Activated naive CD8-positive, alpha-beta T cell treated with anti-CD3 and anti-CD28 coated beads for 36 hours (primary cell): ENCODE data around the gene CCDC85C. TPM values are rescaled to one million over a fixed set of nuclear protein-coding genes. Genes with fewer than 3 reads are reported as not detected.

ENCODE experiments used
- DNase-seq: peaks from one replicate; pipeline ENCODE4 v3.0.0; 2021
- H3K27ac Mint-ChIP-seq: one replicate; pipeline ENCODE4 v1.8.0; 2022; ENCODE audit warnings: mild to moderate bottlenecking, moderate library complexity, mixed read lengths
- H3K27me3 Mint-ChIP-seq: one replicate; pipeline ENCODE4 v1.8.0; 2022; ENCODE audit warnings: mild to moderate bottlenecking, mixed read lengths
- H3K36me3 Mint-ChIP-seq: one replicate; pipeline ENCODE4 v1.8.0; 2021; ENCODE audit warnings: mild to moderate bottlenecking, mixed read lengths
- H3K4me1 Mint-ChIP-seq: one replicate; pipeline ENCODE4 v1.8.0; 2021; ENCODE audit warnings: mixed read lengths
- H3K4me3 Mint-ChIP-seq: one replicate; pipeline ENCODE4 v1.8.0; 2022; ENCODE audit warnings: mild to moderate bottlenecking, moderate library complexity, mixed read lengths
- H3K9me3 Mint-ChIP-seq: one replicate; pipeline ENCODE4 v1.8.0; 2022; ENCODE audit warnings: mixed read lengths
- total RNA-seq, 2 experiments: library from RNA; stranded (reverse); gene quantifications; one replicate each; pipeline ENCODE4 v1.2.3, GENCODE V29; 2021

CCDC85C gene
- total RNA-seq, 2 experiments from 2014 or later = 6.3 to 8.9 TPM

GRCh38 chr14:99554184-99554583, 49.8 kb downstream of the CCDC85C start:
- H3K4me3 Mint-ChIP-seq = no peak overlapping the region
- peaks cover 3% of the 10 kb centered on the region for H3K4me1 Mint-ChIP-seq
- no peaks in the 10 kb centered on the region for H3K36me3 Mint-ChIP-seq
- DNase-seq = no peak
- no peaks in the 10 kb centered on the region for H3K27me3 Mint-ChIP-seq
- no peaks in the 10 kb centered on the region for H3K9me3 Mint-ChIP-seq
- no peak overlapping the region for H3K27ac Mint-ChIP-seq

GRCh38 chr14:99552572-99553216, 51.3 kb downstream of the CCDC85C start:
- Mint-ChIP-seq H3K4me1 (peaks cover 3% of the 10 kb centered on the region), H3K27ac (no peak overlapping the region), H3K4me3 (no peak overlapping the region), H3K27me3 (no peaks in the 10 kb centered on the region), H3K9me3 (no peaks in the 10 kb centered on the region), H3K36me3 (no peaks in the 10 kb centered on the region)
- no peak for DNase-seq

GRCh38 chr14:99552021-99552553, 51.9 kb downstream of the CCDC85C start:
- no peak overlapping the region for H3K4me3 Mint-ChIP-seq
- H3K27me3 Mint-ChIP-seq = no peaks in the 10 kb centered on the region
- DNase-seq = no peak
- no peaks in the 10 kb centered on the region for H3K9me3 Mint-ChIP-seq
- no peak overlapping the region for H3K27ac Mint-ChIP-seq
- H3K4me1 Mint-ChIP-seq = peaks cover 3% of the 10 kb centered on the region
- H3K36me3 Mint-ChIP-seq = no peaks in the 10 kb centered on the region

- Mint-ChIP-seq H3K27ac (no peak overlapping the region), H3K4me3 (no peak overlapping the region), H3K9me3 (no peaks in the 10 kb centered on the region), H3K36me3 (no peaks in the 10 kb centered on the region), H3K27me3 (no peaks in the 10 kb centered on the region), H3K4me1 (peaks cover 2% of the 10 kb centered on the region)
- DNase-seq = no peak
Measured at GRCh38 chr14:99551034-99551922, 52.7 kb downstream of the CCDC85C start.

- Mint-ChIP-seq H3K27ac (no peak overlapping the region), H3K27me3 (no peaks in the 10 kb centered on the region), H3K36me3 (no peaks in the 10 kb centered on the region), H3K4me3 (no peak overlapping the region), H3K9me3 (no peaks in the 10 kb centered on the region), H3K4me1 (peaks cover 2% of the 10 kb centered on the region)
- DNase-seq = no peak
Measured at GRCh38 chr14:99550387-99550992, 53.5 kb downstream of the CCDC85C start.

GRCh38 chr14:99549684-99550083, 54.3 kb downstream of the CCDC85C start:
- Mint-ChIP-seq H3K27me3 (no peaks in the 10 kb centered on the region), H3K36me3 (no peaks in the 10 kb centered on the region), H3K4me3 (no peak overlapping the region), H3K4me1 (peaks cover under 1% of the 10 kb centered on the region), H3K9me3 (no peaks in the 10 kb centered on the region), H3K27ac (no peak overlapping the region)
- no peak for DNase-seq

- Mint-ChIP-seq H3K27me3 (no peaks in the 10 kb centered on the region), H3K27ac (no peak overlapping the region), H3K36me3 (no peaks in the 10 kb centered on the region), H3K9me3 (no peaks in the 10 kb centered on the region), H3K4me1 (peaks cover 2% of the 10 kb centered on the region), H3K4me3 (no peak overlapping the region)
- DNase-seq = no peak
Measured at GRCh38 chr14:99548871-99549515, 55.0 kb downstream of the CCDC85C start.

- no peak for DNase-seq
- no peak overlapping the region for H3K27ac Mint-ChIP-seq
- no peaks in the 10 kb centered on the region for H3K36me3 Mint-ChIP-seq
- H3K4me1 Mint-ChIP-seq = peaks cover 2% of the 10 kb centered on the region
- no peaks in the 10 kb centered on the region for H3K9me3 Mint-ChIP-seq
- no peak overlapping the region for H3K4me3 Mint-ChIP-seq
- no peaks in the 10 kb centered on the region for H3K27me3 Mint-ChIP-seq
Measured at GRCh38 chr14:99548255-99548654, 55.8 kb downstream of the CCDC85C start.

GRCh38 chr14:99546234-99546879, 57.6 kb downstream of the CCDC85C start:
- no peak overlapping the region for H3K27ac Mint-ChIP-seq
- no peaks in the 10 kb centered on the region for H3K27me3 Mint-ChIP-seq
- DNase-seq = no peak
- H3K4me3 Mint-ChIP-seq = no peak overlapping the region
- no peaks in the 10 kb centered on the region for H3K9me3 Mint-ChIP-seq
- H3K36me3 Mint-ChIP-seq = no peaks in the 10 kb centered on the region
- peaks cover 4% of the 10 kb centered on the region for H3K4me1 Mint-ChIP-seq

- H3K27ac Mint-ChIP-seq = no peak overlapping the region
- no peaks in the 10 kb centered on the region for H3K27me3 Mint-ChIP-seq
- no peaks in the 10 kb centered on the region for H3K36me3 Mint-ChIP-seq
- DNase-seq = no peak
- H3K4me3 Mint-ChIP-seq = no peak overlapping the region
- no peaks in the 10 kb centered on the region for H3K9me3 Mint-ChIP-seq
- H3K4me1 Mint-ChIP-seq = peaks cover 8% of the 10 kb centered on the region
Measured at GRCh38 chr14:99545586-99545985, 58.4 kb downstream of the CCDC85C start.

- peaks cover 8% of the 10 kb centered on the region for H3K4me1 Mint-ChIP-seq
- H3K9me3 Mint-ChIP-seq = no peaks in the 10 kb centered on the region
Measured at GRCh38 chr14:99544991-99545390, 59.0 kb downstream of the CCDC85C start.

GRCh38 chr14:99543985-99544384, 60.0 kb downstream of the CCDC85C start:
- Mint-ChIP-seq H3K4me1 (peaks cover 8% of the 10 kb centered on the region), H3K27me3 (no peaks in the 10 kb centered on the region), H3K4me3 (no peak overlapping the region), H3K36me3 (no peaks in the 10 kb centered on the region), H3K27ac (no peak overlapping the region), H3K9me3 (no peaks in the 10 kb centered on the region)
- DNase-seq = no peak

More at GRCh38 chr14:99544991-99545390, 59.0 kb downstream of the CCDC85C start:
- H3K4me3 Mint-ChIP-seq = no peak overlapping the region
- H3K27me3 Mint-ChIP-seq = no peaks in the 10 kb centered on the region
- H3K27ac Mint-ChIP-seq = no peak overlapping the region
- no peak for DNase-seq
- H3K36me3 Mint-ChIP-seq = no peaks in the 10 kb centered on the region

GRCh38 chr14:99543370-99543769, 60.6 kb downstream of the CCDC85C start:
- Mint-ChIP-seq H3K27me3 (no peaks in the 10 kb centered on the region), H3K27ac (no peak overlapping the region), H3K4me3 (no peak overlapping the region), H3K9me3 (no peaks in the 10 kb centered on the region), H3K36me3 (no peaks in the 10 kb centered on the region), H3K4me1 (peaks cover 8% of the 10 kb centered on the region)
- no peak for DNase-seq

GRCh38 chr14:99542566-99542965, 61.4 kb downstream of the CCDC85C start:
- Mint-ChIP-seq H3K27me3 (no peaks in the 10 kb centered on the region), H3K27ac (no peak overlapping the region), H3K9me3 (no peaks in the 10 kb centered on the region), H3K4me3 (no peak overlapping the region), H3K36me3 (no peaks in the 10 kb centered on the region), H3K4me1 (peaks cover 8% of the 10 kb centered on the region)
- no peak for DNase-seq
